Activated T-helper 1 cell treated with Interleukin-2 at 50 U/mL for 16 hours (primary cell): ENCODE measurements around the gene CALHM4.
"Not testable (repeated sequence)": the region's sequence is repeated elsewhere in the genome, so short reads cannot be mapped to it uniquely, and the experiment has no call there.

Source experiments
- DNase-seq: peaks from one replicate; pipeline ENCODE4 v3.0.0-alpha.2; 2020; ENCODE audit warnings: low read depth

CALHM4 gene

GRCh38 chr6:116577486-116577885, 23.9 kb downstream of the CALHM4 start:
- no peak for DNase-seq

- no peak for DNase-seq
Observed at GRCh38 chr6:116578335-116578734, 24.8 kb downstream of the CALHM4 start.

GRCh38 chr6:116579143-116579542, 25.6 kb downstream of the CALHM4 start:
- DNase-seq: no peak

GRCh38 chr6:116580198-116580597, 26.6 kb downstream of the CALHM4 start:
- DNase-seq: no peak

DNA sequence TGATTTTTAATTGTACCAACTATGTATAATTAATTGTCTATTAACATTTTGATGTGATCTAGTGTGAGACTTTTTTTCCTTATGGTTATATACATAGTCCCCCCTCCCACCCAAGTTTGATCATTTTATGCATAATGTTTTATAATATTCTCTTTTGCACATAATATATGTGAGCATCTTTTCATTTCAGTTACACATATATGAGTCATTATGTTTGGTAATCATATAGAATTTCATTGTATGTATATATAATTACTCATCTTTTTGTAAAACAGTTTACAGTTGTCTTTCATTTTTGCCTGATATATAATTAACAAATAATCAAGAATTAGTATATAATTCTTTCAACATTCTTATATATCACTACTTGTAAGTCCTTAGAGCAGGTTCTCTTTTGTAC, 32.7 kb downstream of the CALHM4 start:
- no peak for DNase-seq

DNA sequence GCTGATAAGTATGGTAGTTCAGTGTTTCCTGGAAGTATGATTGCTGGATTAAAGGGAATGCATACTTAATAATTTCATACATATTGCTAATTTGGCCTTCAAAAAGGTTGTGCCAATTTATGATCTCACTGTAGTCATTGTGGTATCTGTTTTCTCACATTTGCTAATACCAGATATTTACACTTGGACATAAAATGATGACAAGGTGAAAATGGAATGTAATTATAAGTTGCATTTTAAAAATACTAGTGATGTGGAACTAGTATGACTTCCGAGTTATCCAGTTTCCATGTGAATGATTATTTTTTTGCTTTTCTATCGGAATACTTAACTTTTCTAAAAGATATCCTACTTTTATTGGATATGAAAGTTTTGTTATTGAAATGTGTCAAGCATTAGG, 33.2 kb downstream of the CALHM4 start:
- DNase-seq: no peak

GRCh38 chr6:116595247-116595646, 41.7 kb downstream of the CALHM4 start:
- DNase-seq: no peak

DNA sequence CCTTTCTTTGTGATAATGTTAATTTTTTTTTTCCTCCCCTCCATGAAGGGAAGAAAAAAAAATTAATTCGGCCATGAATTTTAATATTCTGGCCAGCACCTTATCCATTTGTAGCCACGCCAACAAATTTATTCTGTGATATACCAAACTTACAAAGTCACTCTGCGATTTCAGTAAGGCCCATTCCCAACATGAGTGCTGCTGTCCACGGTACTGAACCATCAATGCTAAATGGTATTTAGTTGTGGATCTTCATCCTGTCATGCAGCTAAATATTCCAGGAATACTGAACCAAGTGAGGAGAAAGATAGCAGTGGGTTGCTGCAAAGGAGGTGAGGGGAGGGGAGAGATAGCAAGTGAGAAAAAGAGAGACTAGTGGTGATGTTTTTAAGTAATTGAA, 43.3 kb downstream of the CALHM4 start:
- no peak for DNase-seq

DNA sequence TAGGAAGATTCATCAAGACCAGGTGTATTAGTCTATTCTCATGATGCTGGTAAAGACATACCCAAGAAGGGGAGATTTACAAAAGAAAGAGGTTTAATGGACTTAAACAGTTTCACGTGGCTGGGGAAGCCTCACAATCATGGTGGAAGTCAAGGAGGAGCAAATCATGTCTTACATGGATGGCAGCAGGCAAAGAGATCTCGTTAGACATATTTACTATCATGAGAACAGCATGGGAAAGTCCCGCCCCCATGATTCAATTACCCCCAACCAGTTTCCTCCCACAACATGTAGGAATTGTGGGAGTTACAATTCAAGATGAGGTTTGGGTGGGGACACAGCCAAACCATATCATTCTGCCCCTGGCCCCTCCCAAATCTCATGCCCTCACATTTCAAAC, 50.4 kb downstream of the CALHM4 start:
- not testable (repeated sequence) for DNase-seq

GRCh38 chr6:116604868-116605267, 51.3 kb downstream of the CALHM4 start:
- DNase-seq: not testable (repeated sequence)

- no peak for DNase-seq
Observed at GRCh38 chr6:116605935-116606334, 52.4 kb downstream of the CALHM4 start.
